ENCODE data around the gene FCRL2. TPM values are rescaled to one million over a fixed set of nuclear protein-coding genes. Genes with fewer than 3 reads are reported as not detected.

Gene FCRL2
- total and polyA plus RNA-seq, 2 experiments from 2014 or later, result not detected

GRCh38 chr1:157819215-157819614 lies 42.3 kb upstream of the FCRL2 start:
- H3K27me3 Mint-ChIP-seq (ENCODE audit: insufficient read depth, low read depth, poor library complexity), result no peaks in the 10 kb centered on the region
- H3K79me2 ChIP-seq (replicated peaks; ENCODE audit: insufficient read depth), result no peaks in the 10 kb centered on the region
- H3K4me1 ChIP-seq (ENCODE audit: insufficient read depth), result no peaks in the 10 kb centered on the region
- TF ChIP-seq NANOG (IDR thresholded peaks at IDR 0.05; ENCODE audit: borderline replicate concordance) (no peak), EZH2 (IDR thresholded peaks at IDR 0.05; ENCODE audit: low read depth, unreplicated experiment) (no peak), EZH2phosphoT487 (IDR thresholded peaks at IDR 0.05; ENCODE audit: unreplicated experiment) (no peak), POLR2AphosphoS5 (IDR thresholded peaks at IDR 0.05; ENCODE audit: low read depth) (no peak)
- no peak overlapping the region for H3K4me3 Mint-ChIP-seq
- H3K27ac ChIP-seq (ENCODE audit: low read depth), result no peak overlapping the region
- H3K9me2 ChIP-seq (ENCODE audit: insufficient read depth), result 0 out of 2 replicates have a peak, but pooled peaks cover 5% of the 10 kb centered on the region
- no peaks in the 10 kb centered on the region for H3K27me3 ChIP-seq (ENCODE audit: insufficient read depth)
- no peak overlapping the region for H3K27ac Mint-ChIP-seq
- H3K4me1 Mint-ChIP-seq, result no peaks in the 10 kb centered on the region
- no peaks in the 10 kb centered on the region for H4K20me1 ChIP-seq (replicated peaks; ENCODE audit: insufficient read depth)
- H3K4me2 ChIP-seq, result no peak overlapping the region
- ATAC-seq, result no peak
- no peak for DNase-seq (ENCODE audit: low spot score)
- no peak overlapping the region for H2AFZ ChIP-seq
- no peaks in the 10 kb centered on the region for H3F3A ChIP-seq (replicated peaks; ENCODE audit: low read depth)
- H3K9me3 Mint-ChIP-seq, result no peaks in the 10 kb centered on the region
- no peak overlapping the region for H3K4me3 ChIP-seq
- H3K36me3 ChIP-seq (ENCODE audit: insufficient read depth), result no peaks in the 10 kb centered on the region
- no peaks in the 10 kb centered on the region for H3K36me3 Mint-ChIP-seq (ENCODE audit: low read depth)

- Mint-ChIP-seq H3K27ac (no peak overlapping the region), H3K9me3 (peaks cover 6% of the 10 kb centered on the region; the same call in 2 of the 3 replicates), H3K36me3 (ENCODE audit: low read depth) (no peaks in the 10 kb centered on the region), H3K4me1 (no peaks in the 10 kb centered on the region), H3K4me3 (no peak overlapping the region), H3K27me3 (ENCODE audit: insufficient read depth, low read depth, poor library complexity) (peaks cover 1% of the 10 kb centered on the region)
- DNase-seq (ENCODE audit: low spot score) (no peak), ATAC-seq (no peak)
- H3K4me2 ChIP-seq, result no peak overlapping the region
- no peaks in the 10 kb centered on the region for H3K4me1 ChIP-seq (ENCODE audit: insufficient read depth)
- no peaks in the 10 kb centered on the region for H3K27me3 ChIP-seq (ENCODE audit: insufficient read depth)
- no peak for TF ChIP-seq ETS1 (IDR thresholded peaks at IDR 0.05)
- TF ChIP-seq NANOG (IDR thresholded peaks at IDR 0.05; ENCODE audit: borderline replicate concordance), result no peak
- no peak for TF ChIP-seq JUNB (IDR thresholded peaks at IDR 0.05; ENCODE audit: unreplicated experiment)
- no peak for TF ChIP-seq EZH2 (IDR thresholded peaks at IDR 0.05; ENCODE audit: low read depth, unreplicated experiment)
- TF ChIP-seq CTCF (conservative IDR thresholded peaks at IDR 0.05; ENCODE audit: low read depth in 2 of 2), result no peak
- TF ChIP-seq POLR2AphosphoS5 (IDR thresholded peaks at IDR 0.05; ENCODE audit: low read depth), result no peak
- TF ChIP-seq CREB1 (CRISPR knock-in tag; IDR thresholded peaks at IDR 0.05; ENCODE audit: low read depth), result no peak
- TF ChIP-seq STAT1 (IDR thresholded peaks at IDR 0.05; ENCODE audit: unreplicated experiment), result no peak
- no peak for TF ChIP-seq ZNF331 (CRISPR knock-in tag; IDR thresholded peaks at IDR 0.05; ENCODE audit: low read depth)
- TF ChIP-seq ZNF462 (CRISPR knock-in tag; IDR thresholded peaks at IDR 0.05), result no peak
- H2AFZ ChIP-seq, result no peak overlapping the region
- H3K9me2 ChIP-seq (ENCODE audit: insufficient read depth), result no peaks in the 10 kb centered on the region; the same call in 1 of the 2 replicates
- no peaks in the 10 kb centered on the region for H3F3A ChIP-seq (replicated peaks; ENCODE audit: low read depth)
- no peaks in the 10 kb centered on the region for H3K79me2 ChIP-seq (replicated peaks; ENCODE audit: insufficient read depth)
- H3K27ac ChIP-seq (ENCODE audit: low read depth), result no peak overlapping the region
- H4K20me1 ChIP-seq (replicated peaks; ENCODE audit: insufficient read depth), result no peaks in the 10 kb centered on the region
- H3K36me3 ChIP-seq (ENCODE audit: insufficient read depth), result no peaks in the 10 kb centered on the region
- no peak overlapping the region for H3K4me3 ChIP-seq
These were observed 36.3 kb upstream of the FCRL2 start for GRCh38 chr1:157813269-157813668.

Data from GM23338 (cell line).